WTC11 (cell line): Measurements from ENCODE around the gene SHROOM1. TPM values are rescaled to one million over a fixed set of nuclear protein-coding genes. Genes with fewer than 3 reads are reported as not detected.

Experiments
- ATAC-seq: fragments of 200-7000 bp; cut with Tn5 transposase; 2 replicates; pipeline ENCODE4 v1.10.0; 2021; ENCODE audit warnings: mild to moderate bottlenecking, moderate library complexity
- CTCF ChIA-PET: fragments of 300-600 bp; sonication (Branson Sonifier 250); formaldehyde crosslinking; loops from one replicate; lab custom pipeline; 2021; ENCODE audit warnings: antibody characterized with exemption; lab: Charles Lee
- POLR2A ChIA-PET: fragments of 350-600 bp; sonication (Branson Sonifier 250); formaldehyde crosslinking; loops from one replicate; lab custom pipeline; 2021; ENCODE audit warnings: antibody characterized with exemption; lab: Charles Lee
- DNase-seq: peaks from one replicate; pipeline ENCODE4 v3.0.0; 2021; ENCODE audit warnings: low spot score
- H3K27ac Mint-ChIP-seq: 2 replicates; pipeline ENCODE4 v1.8.0; 2021; ENCODE audit warnings: mixed read lengths
- H3K27me3 Mint-ChIP-seq: 2 replicates; pipeline ENCODE4 v1.8.0; 2021; ENCODE audit warnings: low read depth, mild to moderate bottlenecking, moderate library complexity, mixed read lengths
- H3K36me3 Mint-ChIP-seq: 2 replicates; pipeline ENCODE4 v1.8.0; 2021; ENCODE audit warnings: mixed read lengths
- H3K4me1 Mint-ChIP-seq: 2 replicates; pipeline ENCODE4 v1.8.0; 2022; ENCODE audit warnings: mixed read lengths
- H3K4me3 Mint-ChIP-seq: 2 replicates; pipeline ENCODE4 v1.8.0; 2021; ENCODE audit warnings: mild to moderate bottlenecking, moderate library complexity, mixed read lengths
- H3K9me3 Mint-ChIP-seq: 2 replicates; pipeline ENCODE4 v1.8.0; 2021; ENCODE audit warnings: mixed read lengths
- AR ChIP-seq: fragments of 250-450 bp; sonication (Bioruptor Pico); IDR thresholded peaks from 2 replicates; pipeline ENCODE4 v1.9.0; 2021; ENCODE audit warnings: mild to moderate bottlenecking
- EMX1 ChIP-seq: fragments of 250-450 bp; sonication (Bioruptor Pico); IDR thresholded peaks from 2 replicates; pipeline ENCODE4 v1.8.0; 2021; ENCODE audit warnings: mild to moderate bottlenecking
- ESRRA ChIP-seq: sonication (generic); formaldehyde crosslinking; IDR thresholded peaks from 2 replicates; pipeline ENCODE4 v1.8.1; 2022; ENCODE audit warnings: mild to moderate bottlenecking, missing genetic modification reagents, borderline replicate concordance
- GABPB1 ChIP-seq: sonication (generic); formaldehyde crosslinking; IDR thresholded peaks from 2 replicates; pipeline ENCODE4 v1.8.1; 2023; ENCODE audit warnings: mild to moderate bottlenecking, missing genetic modification reagents
- IRF1 ChIP-seq: sonication (generic); formaldehyde crosslinking; IDR thresholded peaks from 2 replicates; pipeline ENCODE4 v1.8.0; 2023; ENCODE audit warnings: missing genetic modification reagents
- KAT7 ChIP-seq: sonication (generic); formaldehyde crosslinking; IDR thresholded peaks from 2 replicates; pipeline ENCODE4 v1.8.1; 2023; ENCODE audit warnings: missing genetic modification reagents, mild to moderate bottlenecking, borderline replicate concordance
- MAX ChIP-seq: sonication (generic); formaldehyde crosslinking; IDR thresholded peaks from 2 replicates; pipeline ENCODE4 v1.8.0; 2022; ENCODE audit warnings: mild to moderate bottlenecking, missing genetic modification reagents
- PREB ChIP-seq: sonication (generic); formaldehyde crosslinking; IDR thresholded peaks from 2 replicates; pipeline ENCODE4 v1.8.1; 2022; ENCODE audit warnings: mild to moderate bottlenecking, missing genetic modification reagents, moderate library complexity, borderline replicate concordance
- PRRX2 ChIP-seq: fragments of 250-450 bp; sonication (Bioruptor Pico); IDR thresholded peaks from 2 replicates; pipeline ENCODE4 v1.8.0; 2021; ENCODE audit warnings: mild to moderate bottlenecking
- SMAD3 ChIP-seq: sonication (generic); formaldehyde crosslinking; IDR thresholded peaks from 2 replicates; pipeline ENCODE4 v1.8.0; 2022; ENCODE audit warnings: missing genetic modification reagents, mild to moderate bottlenecking, borderline replicate concordance
- SMAD4 ChIP-seq: sonication (generic); formaldehyde crosslinking; IDR thresholded peaks from 2 replicates; pipeline ENCODE4 v1.8.0; 2022; ENCODE audit warnings: mild to moderate bottlenecking, missing genetic modification reagents
- TCF7 ChIP-seq: sonication (generic); formaldehyde crosslinking; IDR thresholded peaks from 2 replicates; pipeline ENCODE4 v1.8.0; 2022; ENCODE audit warnings: mild to moderate bottlenecking, low read depth, missing genetic modification reagents, moderate library complexity
- TEAD1 ChIP-seq: sonication (generic); formaldehyde crosslinking; IDR thresholded peaks from 2 replicates; pipeline ENCODE4 v1.8.0; 2022; ENCODE audit warnings: mild to moderate bottlenecking, missing genetic modification reagents
- TP53 ChIP-seq: sonication (generic); formaldehyde crosslinking; IDR thresholded peaks from 2 replicates; pipeline ENCODE4 v1.8.1; 2023; ENCODE audit warnings: mild to moderate bottlenecking, missing genetic modification reagents
- ZBTB43 ChIP-seq: sonication (generic); formaldehyde crosslinking; IDR thresholded peaks from 2 replicates; pipeline ENCODE4 v1.8.1; 2023; ENCODE audit warnings: mild to moderate bottlenecking, missing genetic modification reagents
- ZNF121 ChIP-seq: sonication (generic); formaldehyde crosslinking; IDR thresholded peaks from 2 replicates; pipeline ENCODE4 v1.8.0; 2023; ENCODE audit warnings: missing genetic modification reagents
- ZNF219 ChIP-seq: sonication (generic); formaldehyde crosslinking; IDR thresholded peaks from 2 replicates; pipeline ENCODE4 v1.8.0; 2023; ENCODE audit warnings: missing genetic modification reagents, mild to moderate bottlenecking, borderline replicate concordance
- ZNF396 ChIP-seq: fragments of 250-450 bp; sonication (Bioruptor Pico); IDR thresholded peaks from 2 replicates; pipeline ENCODE4 v1.8.0; 2021; ENCODE audit warnings: mild to moderate bottlenecking, moderate library complexity, borderline replicate concordance
- ZSCAN18 ChIP-seq: fragments of 250-450 bp; sonication (Bioruptor Pico); IDR thresholded peaks from 2 replicates; pipeline ENCODE4 v2.1.2; 2022; ENCODE audit warnings: mild to moderate bottlenecking, moderate library complexity
- total RNA-seq: library from RNA; stranded (reverse); gene quantifications from 3 replicates; pipeline ENCODE4 v1.2.3, GENCODE V29; 2021
- TF ChIP-seq, protein P1 (sequence below): sonication (generic); formaldehyde crosslinking; IDR thresholded peaks from 2 replicates; pipeline ENCODE4 v1.8.1; 2023; ENCODE audit warnings: mild to moderate bottlenecking, missing genetic modification reagents, moderate library complexity
- TF ChIP-seq, protein P2 (sequence below): sonication (generic); formaldehyde crosslinking; IDR thresholded peaks from 2 replicates; pipeline ENCODE4 v1.8.1; 2022; ENCODE audit warnings: low read depth, mild to moderate bottlenecking, moderate library complexity, missing genetic modification reagents, borderline replicate concordance

SHROOM1 gene
- total RNA-seq, 1 experiment from 2014 or later, result 8.1 TPM

DNA sequence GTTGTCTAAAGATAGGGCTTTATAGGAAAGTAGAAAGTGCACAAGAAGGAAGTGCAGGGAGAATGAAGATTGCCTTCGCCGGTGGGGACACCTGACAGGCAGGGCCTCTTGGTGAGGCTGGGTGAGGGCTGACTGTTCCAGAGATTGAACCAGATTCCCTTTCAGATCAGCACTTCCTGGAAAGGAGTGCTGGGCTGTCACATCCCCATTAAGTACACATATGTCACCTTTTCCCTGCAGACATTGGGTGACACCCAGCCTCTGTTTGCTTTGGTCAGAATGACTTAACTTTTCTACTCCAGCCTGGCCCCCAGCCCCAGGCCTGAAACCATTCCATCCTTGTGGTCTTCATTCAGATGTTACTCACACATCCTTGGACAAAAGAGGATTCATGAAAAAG is 7.4 kb upstream of the SHROOM1 start:
- no peak overlapping the region for H3K4me3 Mint-ChIP-seq
- CTCF ChIA-PET, result no interaction called here
- TF ChIP-seq ZNF396 (CRISPR knock-in tag) (no peak), SMAD3 (no peak), TCF7 (no peak), ZNF121 (CRISPR knock-in tag) (no peak), ZBTB43 (CRISPR knock-in tag) (no peak), GABPB1 (peak; percentile 59; the same call in 1 of the 2 replicates), ESRRA (CRISPR knock-in tag) (no peak), PREB (CRISPR knock-in tag) (no peak)
- TF ChIP-seq, all 79 proteins: peak for 1
- H3K9me3 Mint-ChIP-seq, result no peaks in the 10 kb centered on the region
- ATAC-seq, result no peak
- POLR2A ChIA-PET, result no interaction called here
- H3K36me3 Mint-ChIP-seq, result no peaks in the 10 kb centered on the region
- H3K4me1 Mint-ChIP-seq, result no peaks in the 10 kb centered on the region
- no peak overlapping the region for H3K27ac Mint-ChIP-seq
- DNase-seq, result no peak
- peaks cover 10% of the 10 kb centered on the region for H3K27me3 Mint-ChIP-seq

DNA sequence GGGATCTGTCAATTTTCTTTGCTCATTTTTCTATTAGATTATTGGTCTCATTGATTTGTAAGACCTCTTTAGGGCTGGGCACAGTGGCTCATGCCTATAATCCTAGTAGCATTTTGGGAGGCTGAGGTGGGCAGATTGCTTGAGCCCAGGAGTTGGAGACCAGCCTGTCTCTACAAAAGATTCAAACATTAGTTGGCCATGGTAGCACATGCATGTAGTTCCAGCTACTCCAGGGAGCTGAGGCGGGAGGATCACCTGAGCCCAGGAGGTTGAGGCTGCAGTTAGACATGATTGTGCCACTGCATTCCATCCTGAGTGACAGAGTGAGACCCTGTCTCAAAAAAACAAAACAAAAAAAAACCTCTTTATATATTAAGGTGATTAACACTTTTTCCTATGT is 6.4 kb upstream of the SHROOM1 start:
- CTCF ChIA-PET, result interaction anchor here (2.1 kb wide), 1 partner anchor 17 kb away, joined by 5 read pairs; no protein-coding TSS in a partner anchor
- Mint-ChIP-seq H3K36me3 (no peaks in the 10 kb centered on the region), H3K4me1 (no peaks in the 10 kb centered on the region), H3K27me3 (peaks cover 19% of the 10 kb centered on the region), H3K27ac (no peak overlapping the region), H3K9me3 (no peaks in the 10 kb centered on the region), H3K4me3 (no peak overlapping the region)
- DNase-seq (no peak), ATAC-seq (no peak)
- POLR2A ChIA-PET, result no interaction called here
- TF ChIP-seq PREB (CRISPR knock-in tag) (no peak), MAX (CRISPR knock-in tag) (no peak), EMX1 (CRISPR knock-in tag) (no peak), TP53 (no peak), ZNF219 (CRISPR knock-in tag) (no peak), AR (CRISPR knock-in tag) (no peak), TEAD1 (no peak)
- TF ChIP-seq, protein P1, sequence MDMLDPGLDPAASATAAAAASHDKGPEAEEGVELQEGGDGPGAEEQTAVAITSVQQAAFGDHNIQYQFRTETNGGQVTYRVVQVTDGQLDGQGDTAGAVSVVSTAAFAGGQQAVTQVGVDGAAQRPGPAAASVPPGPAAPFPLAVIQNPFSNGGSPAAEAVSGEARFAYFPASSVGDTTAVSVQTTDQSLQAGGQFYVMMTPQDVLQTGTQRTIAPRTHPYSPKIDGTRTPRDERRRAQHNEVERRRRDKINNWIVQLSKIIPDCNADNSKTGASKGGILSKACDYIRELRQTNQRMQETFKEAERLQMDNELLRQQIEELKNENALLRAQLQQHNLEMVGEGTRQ (CRISPR knock-in tag), result no peak

GRCh38 chr5:132834057-132834456 is 3.6 kb upstream of the SHROOM1 start:
- no peak overlapping the region for H3K4me3 Mint-ChIP-seq
- POLR2A ChIA-PET, result no interaction called here
- no peak overlapping the region for H3K27ac Mint-ChIP-seq
- ATAC-seq (no peak), DNase-seq (no peak)
- peaks cover 41% of the 10 kb centered on the region for H3K27me3 Mint-ChIP-seq
- H3K36me3 Mint-ChIP-seq, result no peaks in the 10 kb centered on the region
- H3K4me1 Mint-ChIP-seq, result peaks cover 6% of the 10 kb centered on the region
- no peaks in the 10 kb centered on the region for H3K9me3 Mint-ChIP-seq
- CTCF ChIA-PET, result interaction anchor here (1.2 to 1.7 kb wide), 4 partner anchors 11 to 308 kb away, joined by 3 to 6 read pairs (median 4); no protein-coding TSS in a partner anchor
- TF ChIP-seq ESRRA (CRISPR knock-in tag) (no peak), ZSCAN18 (CRISPR knock-in tag) (no peak), IRF1 (CRISPR knock-in tag) (no peak), KAT7 (CRISPR knock-in tag) (no peak), SMAD4 (CRISPR knock-in tag) (no peak), PRRX2 (CRISPR knock-in tag) (no peak)
- TF ChIP-seq, protein P2, sequence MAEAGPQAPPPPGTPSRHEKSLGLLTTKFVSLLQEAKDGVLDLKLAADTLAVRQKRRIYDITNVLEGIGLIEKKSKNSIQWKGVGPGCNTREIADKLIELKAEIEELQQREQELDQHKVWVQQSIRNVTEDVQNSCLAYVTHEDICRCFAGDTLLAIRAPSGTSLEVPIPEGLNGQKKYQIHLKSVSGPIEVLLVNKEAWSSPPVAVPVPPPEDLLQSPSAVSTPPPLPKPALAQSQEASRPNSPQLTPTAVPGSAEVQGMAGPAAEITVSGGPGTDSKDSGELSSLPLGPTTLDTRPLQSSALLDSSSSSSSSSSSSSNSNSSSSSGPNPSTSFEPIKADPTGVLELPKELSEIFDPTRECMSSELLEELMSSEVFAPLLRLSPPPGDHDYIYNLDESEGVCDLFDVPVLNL (CRISPR knock-in tag), result no peak
